Large intestine (tissue), 3 donors: ENCODE results near the gene RFC1. TPM values are rescaled to one million over a fixed set of nuclear protein-coding genes. Genes with fewer than 3 reads are reported as not detected.
"Not testable (repeated sequence)": the region's sequence is repeated elsewhere in the genome, so short reads cannot be mapped to it uniquely, and the experiment has no call there.

Experiments used
- DNase-seq, 2 donors: peaks; one replicate each; pipeline versions ENCODE4 v3.0.0 to v3.0.0-alpha.2; 2013
- H3K27ac ChIP-seq: one replicate; pipeline ENCODE4 v1.5.1; 2013; ENCODE audit warnings: low read length
- H3K27me3 ChIP-seq: 2 replicates; pipeline ENCODE4 v1.6.1; 2013; ENCODE audit warnings: low read length; ENCODE audit not compliant: control insufficient read depth, insufficient read depth
- H3K36me3 ChIP-seq: 2 replicates; pipeline ENCODE4 v1.6.1; 2013; ENCODE audit warnings: low read length; ENCODE audit not compliant: control insufficient read depth, insufficient read depth
- H3K4me1 ChIP-seq: one replicate; pipeline ENCODE4 v1.6.1; 2013; ENCODE audit warnings: low read length; ENCODE audit not compliant: control insufficient read depth, insufficient read depth
- H3K4me3 ChIP-seq: one replicate; pipeline ENCODE4 v1.5.1; 2013; ENCODE audit warnings: low read length
- H3K9me3 ChIP-seq: one replicate; pipeline ENCODE4 v1.6.1; 2013; ENCODE audit warnings: mild to moderate bottlenecking, low read depth, low read length, moderate library complexity; ENCODE audit not compliant: control insufficient read depth
- WGBS: methylation state at CpG from one replicate; pipeline ENCODE4 v1.1.5; 2013; ENCODE audit warnings: low lambda C conversion rate; ENCODE audit not compliant: insufficient coverage; 5-methylcytosine and 5-hydroxymethylcytosine counted together
- polyA plus RNA-seq: library from polyadenylated mRNA; unstranded; fragments of 120-200 nt; gene quantifications from one replicate; pipeline ENCODE4 v1.2.1, GENCODE V29; 2013

Gene RFC1
- polyA plus RNA-seq, 1 donor, result 40.8 TPM

GRCh38 chr4:39360611-39361010 is 5.6 kb downstream of the RFC1 start:
- WGBS, result 100% methylated on average over 1 of the region's 4 CpGs
- DNase-seq, H3K4me3 ChIP-seq, H3K27me3 ChIP-seq, H3K4me1 ChIP-seq, H3K9me3 ChIP-seq, H3K27ac ChIP-seq, H3K36me3 ChIP-seq: not testable (repeated sequence)

GRCh38 chr4:39357002-39357401 is 9.2 kb downstream of the RFC1 start:
- no peak overlapping the region for H3K4me3 ChIP-seq
- no peaks in the 10 kb centered on the region for H3K36me3 ChIP-seq
- DNase-seq, result no peak
- WGBS, result 100% methylated on average over 1 of the region's 1 CpG
- H3K9me3 ChIP-seq, result no peaks in the 10 kb centered on the region
- no peak overlapping the region for H3K27ac ChIP-seq
- H3K4me1 ChIP-seq, result peaks cover 5% of the 10 kb centered on the region
- H3K27me3 ChIP-seq, result no peaks in the 10 kb centered on the region

GRCh38 chr4:39354254-39354552 is 12.0 kb downstream of the RFC1 start:
- peaks cover 8% of the 10 kb centered on the region for H3K9me3 ChIP-seq
- H3K4me1 ChIP-seq, result peaks cover 5% of the 10 kb centered on the region
- peak overlapping the region; percentile 28 for H3K4me3 ChIP-seq
- no CpG with 5 or more reads among the region's 1 CpG for WGBS
- H3K27ac ChIP-seq, result peak overlapping the region; percentile 90
- no peaks in the 10 kb centered on the region for H3K27me3 ChIP-seq
- peaks cover 6% of the 10 kb centered on the region for H3K36me3 ChIP-seq
- DNase-seq, result peak in 1 of 2 donors; percentile 37

GRCh38 chr4:39353478-39354253 is 12.5 kb downstream of the RFC1 start:
- WGBS, result 25% methylated on average over 2 of the region's 5 CpGs
- Histone ChIP-seq H3K36me3 (peaks cover 11% of the 10 kb centered on the region), H3K9me3 (peaks cover 8% of the 10 kb centered on the region), H3K4me3 (peak overlapping the region; percentile 28), H3K4me1 (peaks cover 5% of the 10 kb centered on the region), H3K27me3 (no peaks in the 10 kb centered on the region), H3K27ac (peak overlapping the region; percentile 90)
- DNase-seq, result peak; percentile 38 to 84

GRCh38 chr4:39353149-39353477 is 13.0 kb downstream of the RFC1 start:
- not testable (repeated sequence) for H3K4me1 ChIP-seq, DNase-seq, H3K4me3 ChIP-seq, H3K27me3 ChIP-seq, H3K9me3 ChIP-seq
- peaks cover 13% of the 10 kb centered on the region for H3K36me3 ChIP-seq
- WGBS, result no CpG with 5 or more reads among the region's 6 CpGs
- peak overlapping the region; percentile 90 for H3K27ac ChIP-seq

- Histone ChIP-seq H3K27me3 (no peaks in the 10 kb centered on the region), H3K27ac (no peak overlapping the region), H3K9me3 (peaks cover 8% of the 10 kb centered on the region), H3K36me3 (peaks cover 17% of the 10 kb centered on the region), H3K4me3 (no peak overlapping the region), H3K4me1 (peaks cover 2% of the 10 kb centered on the region)
- 100% methylated on average over 1 of the region's 2 CpGs for WGBS
- DNase-seq, result no peak
Observed at GRCh38 chr4:39349326-39349725, 16.8 kb downstream of the RFC1 start.

GRCh38 chr4:39348371-39349315 is 17.5 kb downstream of the RFC1 start:
- Histone ChIP-seq H3K4me1 (no peaks in the 10 kb centered on the region), H3K9me3 (peaks cover 8% of the 10 kb centered on the region), H3K4me3 (no peak overlapping the region), H3K36me3 (peaks cover 18% of the 10 kb centered on the region), H3K27ac (no peak overlapping the region), H3K27me3 (no peaks in the 10 kb centered on the region)
- WGBS, result 93% methylated on average over 3 of the region's 4 CpGs
- DNase-seq, result no peak

- no peak overlapping the region for H3K4me3 ChIP-seq
- H3K27me3 ChIP-seq, result no peaks in the 10 kb centered on the region
- peaks cover 23% of the 10 kb centered on the region for H3K36me3 ChIP-seq
- no peak for DNase-seq
- H3K9me3 ChIP-seq, result peaks cover 8% of the 10 kb centered on the region
- H3K4me1 ChIP-seq, result no peaks in the 10 kb centered on the region
- WGBS, result 40% methylated on average over 1 of the region's 3 CpGs
- no peak overlapping the region for H3K27ac ChIP-seq
Observed at GRCh38 chr4:39346856-39347519, 19.2 kb downstream of the RFC1 start.

- DNase-seq, result no peak
- Histone ChIP-seq H3K27ac (no peak overlapping the region), H3K4me3 (no peak overlapping the region), H3K4me1 (no peaks in the 10 kb centered on the region), H3K36me3 (peaks cover 10% of the 10 kb centered on the region), H3K9me3 (no peaks in the 10 kb centered on the region), H3K27me3 (no peaks in the 10 kb centered on the region)
- 92% methylated on average over 3 of the region's 7 CpGs for WGBS
Observed at GRCh38 chr4:39342731-39343130, 23.4 kb downstream of the RFC1 start.

- Histone ChIP-seq H3K36me3 (peaks cover 8% of the 10 kb centered on the region), H3K4me3 (no peak overlapping the region), H3K4me1 (no peaks in the 10 kb centered on the region), H3K27me3 (no peaks in the 10 kb centered on the region), H3K27ac (no peak overlapping the region), H3K9me3 (no peaks in the 10 kb centered on the region)
- 86% methylated on average over 4 of the region's 8 CpGs for WGBS
- no peak for DNase-seq
Observed at GRCh38 chr4:39341075-39341725, 25.0 kb downstream of the RFC1 start.
